Measurements from ENCODE around the gene SEC11C. TPM values are rescaled to one million over a fixed set of nuclear protein-coding genes. Genes with fewer than 3 reads are reported as not detected.

The SEC11C gene
- total and polyA plus RNA-seq, 2 of the 8 experiments (the other 6 are each of a cell fraction or from before 2014, with no cell fraction given), result 27.1 to 59.3 TPM

DNA sequence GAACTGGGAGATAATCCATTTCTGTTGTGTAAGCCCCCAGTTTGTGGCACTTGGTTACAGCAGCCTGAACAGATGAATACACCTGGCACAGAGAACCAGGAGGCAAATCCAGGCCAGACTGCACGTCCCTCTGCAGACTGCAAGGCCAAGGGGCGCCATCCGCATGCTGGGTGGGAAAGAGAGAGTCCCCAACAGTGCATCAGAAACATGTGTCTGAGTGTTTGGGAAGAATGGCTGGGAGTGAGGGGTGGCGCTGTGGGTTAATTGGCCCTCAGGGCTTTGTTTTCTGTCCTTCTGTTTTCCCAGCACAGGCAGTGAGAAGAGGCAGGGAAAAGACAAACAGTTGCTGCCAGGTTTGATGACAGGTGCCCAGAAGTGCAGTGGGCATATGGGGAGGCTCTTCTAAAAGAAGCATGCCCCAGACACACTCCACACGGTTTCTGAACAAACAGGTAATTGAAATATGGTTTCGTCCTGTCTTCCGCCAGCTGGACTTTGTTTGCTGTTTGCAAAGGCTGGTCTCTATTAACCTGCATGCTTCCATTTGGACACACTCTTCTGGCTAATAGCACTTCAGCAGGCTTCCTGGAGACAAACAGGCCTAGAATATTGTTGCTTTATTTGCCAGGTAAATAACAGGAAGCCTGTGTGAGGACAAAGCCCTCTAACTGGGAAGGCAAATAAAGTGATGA, 43.4 kb upstream of the SEC11C start (continued):
- TF ChIP-seq SAP30 (IDR thresholded peaks at IDR 0.05; ENCODE audit: insufficient read depth, insufficient replicate concordance, low read length) (no peak), ATF3 (IDR thresholded peaks at IDR 0.05; ENCODE audit: insufficient read depth, low read depth, low read length) (no peak), CEBPB (IDR thresholded peaks at IDR 0.05; ENCODE audit: low read depth, low read length) (no peak), CHD1 (IDR thresholded peaks at IDR 0.05; ENCODE audit: low read depth, low read length) (no peak), TCF12 (IDR thresholded peaks at IDR 0.05; ENCODE audit: low read depth, low read length) (no peak), CHD7 (IDR thresholded peaks at IDR 0.05; ENCODE audit: insufficient replicate concordance, low read length) (no peak), SP2 (IDR thresholded peaks at IDR 0.05; ENCODE audit: low read length) (no peak), E2F6 (IDR thresholded peaks at IDR 0.05) (peak; percentile 89), RFX5 (IDR thresholded peaks at IDR 0.05; ENCODE audit: borderline replicate concordance, low read depth, low read length) (no peak)
